Neural cell (in vitro differentiated cells): ENCODE results near the gene NCAPD2. TPM values are rescaled to one million over a fixed set of nuclear protein-coding genes. Genes with fewer than 3 reads are reported as not detected.

Source experiments
- H2AFZ ChIP-seq: fragments of 200-600, 300-800 bp; sonication (generic), shearing (Covaris generic); 2 replicates; pipeline ENCODE4 v1.6.0; 2014; ENCODE audit warnings: low read depth, mild to moderate bottlenecking, antibody characterized with exemption, low read length, moderate library complexity
- H3F3A ChIP-seq: fragments of 200-600 bp; shearing (Covaris generic); 2 replicates; pipeline ENCODE4 v1.6.1; 2016; ENCODE audit warnings: mild to moderate bottlenecking, moderate library complexity, mixed read lengths, antibody characterized with exemption, low read length; ENCODE audit not compliant: insufficient read depth, poor library complexity, severe bottlenecking
- H3K27ac ChIP-seq: fragments of 200-600, 300-800 bp; sonication (generic), shearing (Covaris generic); 2 replicates; pipeline ENCODE4 v1.5.1; 2014; ENCODE audit warnings: mild to moderate bottlenecking, low read length, moderate library complexity
- H3K27me3 ChIP-seq: fragments of 300-800, 200-600 bp; sonication (generic), shearing (Covaris generic); 2 replicates; pipeline ENCODE4 v1.6.0; 2014; ENCODE audit warnings: mild to moderate bottlenecking, low read depth, low read length, moderate library complexity; ENCODE audit not compliant: insufficient read depth
- H3K36me3 ChIP-seq: fragments of 300-800, 200-600 bp; sonication (generic), shearing (Covaris generic); 2 replicates; pipeline ENCODE4 v1.5.1; 2014; ENCODE audit warnings: mild to moderate bottlenecking, antibody characterized with exemption, low read length, moderate library complexity; ENCODE audit not compliant: insufficient read depth
- H3K4me2 ChIP-seq: fragments of 300-800, 200-600 bp; sonication (generic), shearing (Covaris generic); 2 replicates; pipeline ENCODE4 v1.6.0; 2014; ENCODE audit warnings: mild to moderate bottlenecking, low read length
- H3K4me3 ChIP-seq: fragments of 300-800, 200-600 bp; sonication (generic), shearing (Covaris generic); 2 replicates; pipeline ENCODE4 v1.5.1; 2014; ENCODE audit warnings: mild to moderate bottlenecking, low read length, moderate library complexity
- H3K79me2 ChIP-seq: fragments of 200-600 bp; shearing (Covaris generic); replicated peaks from 2 replicates; pipeline ENCODE4 v1.6.0; 2014; ENCODE audit warnings: mild to moderate bottlenecking, low read length, moderate library complexity; ENCODE audit not compliant: insufficient read depth
- H3K9ac ChIP-seq: fragments of 300-800, 200-600 bp; sonication (generic), shearing (Covaris generic); 2 replicates; pipeline ENCODE4 v1.6.1; 2016; ENCODE audit warnings: mild to moderate bottlenecking, low read length, mixed read lengths
- H3K9me2 ChIP-seq: fragments of 200-600 bp; shearing (Covaris generic); 2 replicates; pipeline ENCODE4 v1.6.1; 2016; ENCODE audit warnings: mild to moderate bottlenecking, low read length, mixed read lengths; ENCODE audit not compliant: insufficient read depth
- H3K9me3 ChIP-seq: fragments of 200-600, 300-800 bp; sonication (generic), shearing (Covaris generic); 2 replicates; pipeline ENCODE4 v1.6.1; 2016; ENCODE audit warnings: mild to moderate bottlenecking, mixed run types, low read length, moderate library complexity, mixed read lengths
- H4K20me1 ChIP-seq: fragments of 200-600 bp; shearing (Covaris generic); 2 replicates; pipeline ENCODE4 v1.6.1; 2016; ENCODE audit warnings: mild to moderate bottlenecking, mixed run types; ENCODE audit not compliant: insufficient read depth
- CTCF ChIP-seq: fragments of 450-650 bp; IDR thresholded peaks from 2 replicates; pipeline ENCODE4 v1.5.1; 2014; ENCODE audit warnings: antibody characterized with exemption, mild to moderate bottlenecking, moderate library complexity; ENCODE audit not compliant: poor library complexity, severe bottlenecking
- EP300 ChIP-seq: fragments of 450-650 bp; conservative IDR thresholded peaks from 2 replicates; pipeline ENCODE4 v1.6.1; 2014; ENCODE audit warnings: antibody characterized with exemption, mild to moderate bottlenecking, moderate library complexity; ENCODE audit not compliant: poor library complexity, severe bottlenecking
- EZH2 ChIP-seq: fragments of 200-600, 300-800 bp; shearing (Covaris generic), sonication (generic); IDR thresholded peaks from 2 replicates; pipeline ENCODE4 v1.6.1; 2014; ENCODE audit warnings: antibody characterized with exemption, low read length, borderline replicate concordance, mild to moderate bottlenecking; ENCODE audit not compliant: insufficient read depth, poor library complexity, severe bottlenecking
- MXI1 ChIP-seq: fragments of 450-650 bp; conservative IDR thresholded peaks from 2 replicates; pipeline ENCODE4 v1.6.1; 2014; ENCODE audit warnings: antibody characterized with exemption, mild to moderate bottlenecking; ENCODE audit not compliant: poor library complexity, severe bottlenecking
- POLR2AphosphoS5 ChIP-seq: IDR thresholded peaks from 2 replicates; pipeline ENCODE4 v1.6.1; 2012
- RAD21 ChIP-seq: fragments of 450-650 bp; conservative IDR thresholded peaks from 2 replicates; pipeline ENCODE4 v1.6.1; 2014; ENCODE audit warnings: antibody characterized with exemption, mild to moderate bottlenecking, moderate library complexity
- REST ChIP-seq: IDR thresholded peaks from 2 replicates; pipeline ENCODE4 v1.6.1; 2012; ENCODE audit warnings: borderline replicate concordance
- SMC3 ChIP-seq: fragments of 450-650 bp; conservative IDR thresholded peaks from 2 replicates; pipeline ENCODE4 v1.6.1; 2014; ENCODE audit warnings: antibody characterized with exemption, mild to moderate bottlenecking, moderate library complexity; ENCODE audit not compliant: poor library complexity
- TAF1 ChIP-seq: IDR thresholded peaks from 2 replicates; pipeline ENCODE4 v1.6.1; 2012; ENCODE audit warnings: low read depth
- polyA plus RNA-seq: library from polyadenylated mRNA; depleted of rRNA; stranded (reverse); fragments of >200 nt; gene quantifications from 2 replicates; pipeline ENCODE4 v1.2.3, GENCODE V29; 2014

Gene NCAPD2
- polyA plus RNA-seq, 1 donor from 2014 or later: 4.5 TPM

GRCh38 chr12:6529291-6529737 lies 35.4 kb downstream of the NCAPD2 start:
- Histone ChIP-seq H3K36me3 (no peaks in the 10 kb centered on the region), H3K9me2 (no peaks in the 10 kb centered on the region), H3F3A (peaks cover 4% of the 10 kb centered on the region), H4K20me1 (no peaks in the 10 kb centered on the region), H3K4me2 (no peak overlapping the region), H2AFZ (no peak overlapping the region), H3K27ac (no peak overlapping the region), H3K27me3 (no peaks in the 10 kb centered on the region), H3K9ac (no peak overlapping the region), H3K79me2 (no peaks in the 10 kb centered on the region), H3K9me3 (no peaks in the 10 kb centered on the region), H3K4me3 (no peak overlapping the region)
- no peak for TF ChIP-seq MXI1
- no peak for TF ChIP-seq CTCF
- no peak for TF ChIP-seq EZH2
- TF ChIP-seq REST: no peak
- TF ChIP-seq SMC3: no peak
- no peak for TF ChIP-seq TAF1
- no peak for TF ChIP-seq EP300
- TF ChIP-seq POLR2AphosphoS5: no peak
- no peak for TF ChIP-seq RAD21

GRCh38 chr12:6530576-6531260 lies 36.8 kb downstream of the NCAPD2 start:
- Histone ChIP-seq H3K9ac (no peak overlapping the region), H3K9me2 (no peaks in the 10 kb centered on the region), H3K4me3 (no peak overlapping the region), H3F3A (peaks cover 4% of the 10 kb centered on the region), H3K27me3 (no peaks in the 10 kb centered on the region), H3K36me3 (no peaks in the 10 kb centered on the region), H3K79me2 (peaks cover 11% of the 10 kb centered on the region), H3K9me3 (no peaks in the 10 kb centered on the region), H3K27ac (no peak overlapping the region), H3K4me2 (no peak overlapping the region), H4K20me1 (peaks cover 4% of the 10 kb centered on the region), H2AFZ (no peak overlapping the region)
- no peak for TF ChIP-seq EZH2
